HEK293 (cell line): Measurements from ENCODE around the gene APBB2.
A peak's percentile ranks its signal among the peaks of the same experiment; 100 is the strongest.

Experiments
- CTCF ChIA-PET: fragments of 350-600 bp; formaldehyde crosslinking; extraction: SDS; loops from one replicate; lab custom pipeline; 2021; ENCODE audit warnings: antibody characterized with exemption; lab: Yijun Ruan, JAX
- POLR2A ChIA-PET: fragments of 300-600 bp; formaldehyde crosslinking; extraction: SDS; loops from one replicate; lab custom pipeline; 2020; ENCODE audit warnings: antibody characterized with exemption, inconsistent platforms; lab: Yijun Ruan, JAX
- H3K27ac ChIP-seq: fragments of 200-500 bp; sonication (Bioruptor generic); 2 replicates; pipeline ENCODE4 v1.5.1; 2014; ENCODE audit warnings: low read depth, low read length, control low read depth, inconsistent platforms; ENCODE audit errors: extremely low read depth
- H3K36me3 ChIP-seq, 2 experiments: fragments of 200-500 bp in 1 of 2; sonication (Bioruptor generic) in 1 of 2; 1 replicate in 1 of 2; 2 replicates in 1 of 2; pipeline ENCODE4 v1.5.1; 2014 to 2017; ENCODE audit warnings: inconsistent platforms in 2 of 2, low read length in 2 of 2; ENCODE audit not compliant: control insufficient read depth in 2 of 2, insufficient read depth in 1 of 2
- H3K4me1 ChIP-seq: fragments of 200-500 bp; sonication (Bioruptor generic); 2 replicates; pipeline ENCODE4 v1.5.1; 2014; ENCODE audit warnings: mild to moderate bottlenecking, low read length, inconsistent platforms; ENCODE audit not compliant: control insufficient read depth, insufficient read depth
- H3K4me3 ChIP-seq: 2 replicates; pipeline ENCODE4 v1.5.1; 2011; ENCODE audit warnings: low read depth, mild to moderate bottlenecking, control low read depth, low read length, moderate library complexity
- H3K9me3 ChIP-seq: fragments of 200-500 bp; sonication (Bioruptor generic); 2 replicates; pipeline ENCODE4 v1.5.1; 2014; ENCODE audit warnings: low read depth, low read length, inconsistent platforms; ENCODE audit not compliant: control insufficient read depth, insufficient read depth
- CTCF ChIP-seq: fragments of 450-650 bp; formaldehyde crosslinking; IDR thresholded peaks from 2 replicates; pipeline ENCODE4 v1.5.1; 2016; ENCODE audit warnings: missing biosample characterization, missing genetic modification characterization
- GLIS2 ChIP-seq: fragments of 450-650 bp; formaldehyde crosslinking; IDR thresholded peaks from 2 replicates; pipeline ENCODE4 v1.5.1; 2016; ENCODE audit warnings: missing biosample characterization, missing genetic modification characterization
- HIC1 ChIP-seq: fragments of 450-650 bp; formaldehyde crosslinking; IDR thresholded peaks from 2 replicates; pipeline ENCODE4 v1.5.1; 2016; ENCODE audit warnings: missing biosample characterization, missing genetic modification characterization
- KLF8 ChIP-seq: fragments of 450-650 bp; formaldehyde crosslinking; IDR thresholded peaks from 2 replicates; pipeline ENCODE4 v1.5.1; 2016; ENCODE audit warnings: missing biosample characterization, missing genetic modification characterization
- MEIS1 ChIP-seq: sonication (generic); formaldehyde crosslinking; IDR thresholded peaks from 2 replicates; pipeline ENCODE4 v1.8.1; 2022; ENCODE audit warnings: missing genetic modification reagents, mild to moderate bottlenecking, borderline replicate concordance
- PRDM1 ChIP-seq: fragments of 450-650 bp; formaldehyde crosslinking; IDR thresholded peaks from 2 replicates; pipeline ENCODE4; 2016; ENCODE audit warnings: missing biosample characterization, missing genetic modification characterization
- SETDB1 ChIP-seq: IDR thresholded peaks from one replicate; pipeline ENCODE4 v1.6.1; 2017; ENCODE audit warnings: mild to moderate bottlenecking, low read length, moderate library complexity, mixed read lengths; ENCODE audit not compliant: insufficient read length
- SP3 ChIP-seq: fragments of 450-650 bp; formaldehyde crosslinking; IDR thresholded peaks from 2 replicates; pipeline ENCODE4 v1.5.1; 2016; ENCODE audit warnings: missing biosample characterization, missing genetic modification characterization
- ZBTB20 ChIP-seq: fragments of 450-650 bp; formaldehyde crosslinking; IDR thresholded peaks from 2 replicates; pipeline ENCODE4 v1.5.1; 2016; ENCODE audit warnings: missing biosample characterization, missing genetic modification characterization
- ZNF112 ChIP-seq: fragments of 450-650 bp; formaldehyde crosslinking; IDR thresholded peaks from 2 replicates; pipeline ENCODE4 v1.5.0; 2017; ENCODE audit warnings: missing biosample characterization, missing genetic modification characterization
- ZNF248 ChIP-seq: fragments of 450-650 bp; formaldehyde crosslinking; IDR thresholded peaks from 2 replicates; pipeline ENCODE4 v1.5.1; 2017; ENCODE audit warnings: missing biosample characterization, missing genetic modification characterization
- ZNF280C ChIP-seq: fragments of 450-650 bp; formaldehyde crosslinking; IDR thresholded peaks from 2 replicates; pipeline ENCODE4 v1.5.1; 2016; ENCODE audit warnings: missing biosample characterization, missing genetic modification characterization
- ZNF488 ChIP-seq: fragments of 450-650 bp; formaldehyde crosslinking; IDR thresholded peaks from 2 replicates; pipeline ENCODE4 v1.5.1; 2016; ENCODE audit warnings: missing biosample characterization, missing genetic modification characterization
- ZNF560 ChIP-seq: fragments of 450-650 bp; formaldehyde crosslinking; IDR thresholded peaks from 2 replicates; pipeline ENCODE4 v1.5.1; 2017; ENCODE audit warnings: missing biosample characterization, missing genetic modification characterization, borderline replicate concordance
- ZNF629 ChIP-seq: fragments of 450-650 bp; formaldehyde crosslinking; IDR thresholded peaks from 2 replicates; pipeline ENCODE4 v1.5.1; 2017; ENCODE audit warnings: missing biosample characterization, missing genetic modification characterization
- ZNF654 ChIP-seq: fragments of 450-650 bp; formaldehyde crosslinking; IDR thresholded peaks from 2 replicates; pipeline ENCODE4 v1.5.1; 2016; ENCODE audit warnings: low read depth, missing biosample characterization, missing genetic modification characterization
- ZNF677 ChIP-seq: fragments of 450-650 bp; IDR thresholded peaks from 2 replicates; pipeline ENCODE4 v1.5.0; 2018; ENCODE audit warnings: missing biosample characterization, mild to moderate bottlenecking, missing genetic modification characterization, moderate library complexity
- ZXDB ChIP-seq: fragments of 450-650 bp; formaldehyde crosslinking; IDR thresholded peaks from 2 replicates; pipeline ENCODE4 v1.5.1; 2016; ENCODE audit warnings: missing biosample characterization, missing genetic modification characterization
- TF ChIP-seq, protein P1 (sequence below): fragments of 450-650 bp; formaldehyde crosslinking; IDR thresholded peaks from 2 replicates; pipeline ENCODE4 v1.5.1; 2016; ENCODE audit warnings: missing biosample characterization, missing genetic modification characterization
- TF ChIP-seq, protein P2 (sequence below): fragments of 450-650 bp; formaldehyde crosslinking; IDR thresholded peaks from 2 replicates; pipeline ENCODE4 v1.5.1; 2016; ENCODE audit warnings: missing biosample characterization, missing genetic modification characterization

APBB2 gene

DNA sequence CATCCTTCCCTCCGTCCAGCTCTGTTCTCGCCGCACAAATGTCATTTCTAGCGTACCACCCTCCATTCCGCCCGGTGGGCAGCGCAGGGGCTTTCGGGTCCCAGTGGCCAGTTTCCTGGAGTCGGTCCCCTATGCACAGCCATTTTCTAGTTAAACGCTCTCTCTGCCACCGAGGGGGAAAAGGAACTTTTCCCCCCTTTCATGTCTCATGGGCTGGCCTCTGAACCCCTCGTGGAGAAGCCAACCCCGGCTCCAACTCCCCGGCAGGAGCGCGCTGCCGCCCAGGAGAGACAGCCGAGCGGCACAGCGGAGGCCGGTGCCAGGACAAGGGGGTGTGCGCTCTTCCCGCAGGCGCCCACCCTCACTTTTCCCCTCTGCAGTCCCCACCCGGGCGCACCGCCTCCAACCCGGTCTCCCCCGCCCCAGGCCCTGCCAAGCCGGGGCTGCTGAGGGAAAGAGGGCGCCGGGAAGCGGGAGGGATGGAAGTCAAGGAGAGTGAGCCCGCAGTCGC is 662 bp downstream of the APBB2 start (continued):
- TF ChIP-seq, protein P1, sequence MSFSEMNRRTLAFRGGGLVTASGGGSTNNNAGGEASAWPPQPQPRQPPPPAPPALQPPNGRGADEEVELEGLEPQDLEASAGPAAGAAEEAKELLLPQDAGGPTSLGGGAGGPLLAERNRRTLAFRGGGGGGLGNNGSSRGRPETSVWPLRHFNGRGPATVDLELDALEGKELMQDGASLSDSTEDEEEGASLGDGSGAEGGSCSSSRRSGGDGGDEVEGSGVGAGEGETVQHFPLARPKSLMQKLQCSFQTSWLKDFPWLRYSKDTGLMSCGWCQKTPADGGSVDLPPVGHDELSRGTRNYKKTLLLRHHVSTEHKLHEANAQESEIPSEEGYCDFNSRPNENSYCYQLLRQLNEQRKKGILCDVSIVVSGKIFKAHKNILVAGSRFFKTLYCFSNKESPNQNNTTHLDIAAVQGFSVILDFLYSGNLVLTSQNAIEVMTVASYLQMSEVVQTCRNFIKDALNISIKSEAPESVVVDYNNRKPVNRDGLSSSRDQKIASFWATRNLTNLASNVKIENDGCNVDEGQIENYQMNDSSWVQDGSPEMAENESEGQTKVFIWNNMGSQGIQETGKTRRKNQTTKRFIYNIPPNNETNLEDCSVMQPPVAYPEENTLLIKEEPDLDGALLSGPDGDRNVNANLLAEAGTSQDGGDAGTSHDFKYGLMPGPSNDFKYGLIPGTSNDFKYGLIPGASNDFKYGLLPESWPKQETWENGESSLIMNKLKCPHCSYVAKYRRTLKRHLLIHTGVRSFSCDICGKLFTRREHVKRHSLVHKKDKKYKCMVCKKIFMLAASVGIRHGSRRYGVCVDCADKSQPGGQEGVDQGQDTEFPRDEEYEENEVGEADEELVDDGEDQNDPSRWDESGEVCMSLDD (tag by site-specific recombination), result 0 out of 2 replicates have a peak, but pooled peaks have one; percentile 16
- TF ChIP-seq MEIS1 (no peak), ZNF280C (tag by site-specific recombination) (no peak), ZNF248 (no peak), ZBTB20 (tag by site-specific recombination) (peak; percentile 53; the same call in 1 of the 2 replicates), ZNF629 (tag by site-specific recombination) (no peak), HIC1 (tag by site-specific recombination) (peak; percentile 20; the same call in 1 of the 2 replicates), ZNF560 (no peak), ZNF677 (tag by site-specific recombination) (no peak)
- TF ChIP-seq, protein P2, sequence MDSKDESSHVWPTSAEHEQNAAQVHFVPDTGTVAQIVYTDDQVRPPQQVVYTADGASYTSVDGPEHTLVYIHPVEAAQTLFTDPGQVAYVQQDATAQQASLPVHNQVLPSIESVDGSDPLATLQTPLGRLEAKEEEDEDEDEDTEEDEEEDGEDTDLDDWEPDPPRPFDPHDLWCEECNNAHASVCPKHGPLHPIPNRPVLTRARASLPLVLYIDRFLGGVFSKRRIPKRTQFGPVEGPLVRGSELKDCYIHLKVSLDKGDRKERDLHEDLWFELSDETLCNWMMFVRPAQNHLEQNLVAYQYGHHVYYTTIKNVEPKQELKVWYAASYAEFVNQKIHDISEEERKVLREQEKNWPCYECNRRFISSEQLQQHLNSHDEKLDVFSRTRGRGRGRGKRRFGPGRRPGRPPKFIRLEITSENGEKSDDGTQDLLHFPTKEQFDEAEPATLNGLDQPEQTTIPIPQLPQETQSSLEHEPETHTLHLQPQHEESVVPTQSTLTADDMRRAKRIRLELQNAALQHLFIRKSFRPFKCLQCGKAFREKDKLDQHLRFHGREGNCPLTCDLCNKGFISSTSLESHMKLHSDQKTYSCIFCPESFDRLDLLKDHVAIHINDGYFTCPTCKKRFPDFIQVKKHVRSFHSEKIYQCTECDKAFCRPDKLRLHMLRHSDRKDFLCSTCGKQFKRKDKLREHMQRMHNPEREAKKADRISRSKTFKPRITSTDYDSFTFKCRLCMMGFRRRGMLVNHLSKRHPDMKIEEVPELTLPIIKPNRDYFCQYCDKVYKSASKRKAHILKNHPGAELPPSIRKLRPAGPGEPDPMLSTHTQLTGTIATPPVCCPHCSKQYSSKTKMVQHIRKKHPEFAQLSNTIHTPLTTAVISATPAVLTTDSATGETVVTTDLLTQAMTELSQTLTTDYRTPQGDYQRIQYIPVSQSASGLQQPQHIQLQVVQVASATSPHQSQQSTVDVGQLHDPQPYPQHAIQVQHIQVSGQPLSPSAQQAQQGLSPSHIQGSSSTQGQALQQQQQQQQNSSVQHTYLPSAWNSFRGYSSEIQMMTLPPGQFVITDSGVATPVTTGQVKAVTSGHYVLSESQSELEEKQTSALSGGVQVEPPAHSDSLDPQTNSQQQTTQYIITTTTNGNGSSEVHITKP (tag by site-specific recombination), result peak; percentile 59

GRCh38 chr4:41212616-41213203 is 1.6 kb downstream of the APBB2 start:
- no peaks in the 10 kb centered on the region for H3K9me3 ChIP-seq
- H3K36me3 ChIP-seq, result no peaks in the 10 kb centered on the region
- ChIA-PET POLR2A (interaction anchor here (0.9 to 1.9 kb wide), 2 partner anchors 8 to 44 kb away, joined by 3 to 7 read pairs; partner anchors contain the start of gene UCHL1), CTCF (interaction anchor here (0.6 to 4.0 kb wide), 21 partner anchors 9 to 1210 kb away, joined by 3 to 57 read pairs (median 3); no protein-coding TSS in a partner anchor)
- peak overlapping the region; percentile 80 for H3K4me3 ChIP-seq
- H3K4me1 ChIP-seq, result no peaks in the 10 kb centered on the region
- no peak overlapping the region for H3K27ac ChIP-seq
- TF ChIP-seq SETDB1 (no peak), ZNF654 (tag by site-specific recombination) (0 out of 2 replicates have a peak, but pooled peaks have one; percentile 3), SP3 (tag by site-specific recombination) (0 out of 2 replicates have a peak, but pooled peaks have one; percentile 11), ZNF488 (tag by site-specific recombination) (no peak), ZXDB (tag by site-specific recombination) (0 out of 2 replicates have a peak, but pooled peaks have one; percentile 5), KLF8 (no peak), PRDM1 (tag by site-specific recombination) (0 out of 2 replicates have a peak, but pooled peaks have one; percentile 9), GLIS2 (tag by site-specific recombination) (no peak), ZNF112 (tag by site-specific recombination) (no peak), CTCF (peak; percentile 74)
